ENCODE results near the gene NTN5. TPM values are rescaled to one million over a fixed set of nuclear protein-coding genes. Genes with fewer than 3 reads are reported as not detected.

The NTN5 gene
- total and polyA plus RNA-seq, 9 of the 15 experiments (the other 6 are each of a cell fraction or from before 2014, with no cell fraction given): not detected

DNA sequence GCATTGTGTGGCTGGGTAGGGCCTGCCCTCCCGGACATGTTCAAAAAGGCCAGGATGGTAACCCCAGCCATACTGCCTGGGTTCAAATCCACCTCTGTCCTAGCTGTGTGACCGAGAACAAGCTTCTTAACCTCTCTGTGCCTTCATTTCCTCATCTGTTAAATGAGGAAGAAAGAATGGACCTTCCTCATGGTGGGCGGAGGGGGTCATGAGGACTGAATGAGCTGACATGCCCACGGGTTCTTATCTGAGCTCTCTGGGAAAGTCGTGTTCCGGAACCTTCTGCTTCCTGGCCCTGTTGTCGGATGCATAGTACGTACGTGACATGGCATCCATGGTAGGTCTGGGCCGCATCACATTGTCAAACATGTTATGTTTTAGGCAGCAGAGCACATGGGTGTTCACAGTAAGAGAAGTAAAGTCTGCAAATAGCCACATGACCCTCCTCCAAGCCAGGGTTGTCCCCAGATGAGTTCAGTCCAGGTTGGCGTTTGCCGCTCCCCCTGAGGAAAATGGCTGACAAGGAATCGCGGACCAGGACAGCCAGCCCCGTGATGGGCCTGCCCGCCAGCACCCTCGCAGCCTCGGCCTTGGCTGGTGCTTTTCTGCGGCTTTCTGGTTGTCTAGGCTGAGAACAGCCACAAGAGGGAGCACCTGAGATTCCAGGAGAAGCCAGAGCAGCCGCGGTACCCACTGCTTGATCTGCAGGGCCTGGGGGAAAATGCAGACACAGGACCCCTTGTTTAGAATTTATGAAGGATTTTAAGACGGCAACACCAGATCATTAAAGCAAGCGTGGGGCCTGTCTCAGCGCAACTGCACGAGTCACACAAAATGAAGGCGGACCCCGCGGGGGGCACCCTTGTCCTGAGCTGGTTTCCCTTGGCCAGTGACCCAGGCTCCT lies 2.4 kb upstream of the NTN5 start (continued):
- TF ChIP-seq, protein P1, sequence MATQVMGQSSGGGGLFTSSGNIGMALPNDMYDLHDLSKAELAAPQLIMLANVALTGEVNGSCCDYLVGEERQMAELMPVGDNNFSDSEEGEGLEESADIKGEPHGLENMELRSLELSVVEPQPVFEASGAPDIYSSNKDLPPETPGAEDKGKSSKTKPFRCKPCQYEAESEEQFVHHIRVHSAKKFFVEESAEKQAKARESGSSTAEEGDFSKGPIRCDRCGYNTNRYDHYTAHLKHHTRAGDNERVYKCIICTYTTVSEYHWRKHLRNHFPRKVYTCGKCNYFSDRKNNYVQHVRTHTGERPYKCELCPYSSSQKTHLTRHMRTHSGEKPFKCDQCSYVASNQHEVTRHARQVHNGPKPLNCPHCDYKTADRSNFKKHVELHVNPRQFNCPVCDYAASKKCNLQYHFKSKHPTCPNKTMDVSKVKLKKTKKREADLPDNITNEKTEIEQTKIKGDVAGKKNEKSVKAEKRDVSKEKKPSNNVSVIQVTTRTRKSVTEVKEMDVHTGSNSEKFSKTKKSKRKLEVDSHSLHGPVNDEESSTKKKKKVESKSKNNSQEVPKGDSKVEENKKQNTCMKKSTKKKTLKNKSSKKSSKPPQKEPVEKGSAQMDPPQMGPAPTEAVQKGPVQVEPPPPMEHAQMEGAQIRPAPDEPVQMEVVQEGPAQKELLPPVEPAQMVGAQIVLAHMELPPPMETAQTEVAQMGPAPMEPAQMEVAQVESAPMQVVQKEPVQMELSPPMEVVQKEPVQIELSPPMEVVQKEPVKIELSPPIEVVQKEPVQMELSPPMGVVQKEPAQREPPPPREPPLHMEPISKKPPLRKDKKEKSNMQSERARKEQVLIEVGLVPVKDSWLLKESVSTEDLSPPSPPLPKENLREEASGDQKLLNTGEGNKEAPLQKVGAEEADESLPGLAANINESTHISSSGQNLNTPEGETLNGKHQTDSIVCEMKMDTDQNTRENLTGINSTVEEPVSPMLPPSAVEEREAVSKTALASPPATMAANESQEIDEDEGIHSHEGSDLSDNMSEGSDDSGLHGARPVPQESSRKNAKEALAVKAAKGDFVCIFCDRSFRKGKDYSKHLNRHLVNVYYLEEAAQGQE (IDR thresholded peaks at IDR 0.05; ENCODE audit: borderline replicate concordance): peak; percentile 85
- TF ChIP-seq, protein P1 (CRISPR knock-in tag; IDR thresholded peaks at IDR 0.05; ENCODE audit: low read depth): no peak
- TF ChIP-seq, protein P2, sequence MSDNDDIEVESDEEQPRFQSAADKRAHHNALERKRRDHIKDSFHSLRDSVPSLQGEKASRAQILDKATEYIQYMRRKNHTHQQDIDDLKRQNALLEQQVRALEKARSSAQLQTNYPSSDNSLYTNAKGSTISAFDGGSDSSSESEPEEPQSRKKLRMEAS (CRISPR knock-in tag; IDR thresholded peaks at IDR 0.05): peak; percentile 41; the same call in 1 of the 2 replicates
- TF ChIP-seq PCBP1 (IDR thresholded peaks at IDR 0.05; ENCODE audit: low read depth, low read length, poor library complexity, severe bottlenecking) (no peak), NRF1 (conservative IDR thresholded peaks at IDR 0.05 in 1 of 2, IDR thresholded peaks at IDR 0.05 in 1 of 2) (peak in 1 of 2 experiments; percentile 16; a peak in 1 of 4 replicates), ZNF384 (IDR thresholded peaks at IDR 0.05; ENCODE audit: low read depth, low read length) (peak; percentile 40; the same call in 1 of the 2 replicates), YY1 (IDR thresholded peaks at IDR 0.05; ENCODE audit: borderline replicate concordance in 1 of 3, control insufficient read depth in 1 of 3, extremely low read depth in 1 of 3, insufficient read depth in 3 of 3, insufficient read length in 1 of 3, insufficient replicate concordance in 2 of 3, low read depth in 1 of 3, low read length in 2 of 3) (peak in 2 of 3 experiments; percentile 66), ESRRA (IDR thresholded peaks at IDR 0.05; ENCODE audit: borderline replicate concordance, low read depth) (peak; percentile 69), MYNN (IDR thresholded peaks at IDR 0.05) (0 out of 2 replicates have a peak, but pooled peaks have one; percentile 19), MYNN (CRISPR knock-in tag; IDR thresholded peaks at IDR 0.05) (no peak)
- TF ChIP-seq, protein P3, sequence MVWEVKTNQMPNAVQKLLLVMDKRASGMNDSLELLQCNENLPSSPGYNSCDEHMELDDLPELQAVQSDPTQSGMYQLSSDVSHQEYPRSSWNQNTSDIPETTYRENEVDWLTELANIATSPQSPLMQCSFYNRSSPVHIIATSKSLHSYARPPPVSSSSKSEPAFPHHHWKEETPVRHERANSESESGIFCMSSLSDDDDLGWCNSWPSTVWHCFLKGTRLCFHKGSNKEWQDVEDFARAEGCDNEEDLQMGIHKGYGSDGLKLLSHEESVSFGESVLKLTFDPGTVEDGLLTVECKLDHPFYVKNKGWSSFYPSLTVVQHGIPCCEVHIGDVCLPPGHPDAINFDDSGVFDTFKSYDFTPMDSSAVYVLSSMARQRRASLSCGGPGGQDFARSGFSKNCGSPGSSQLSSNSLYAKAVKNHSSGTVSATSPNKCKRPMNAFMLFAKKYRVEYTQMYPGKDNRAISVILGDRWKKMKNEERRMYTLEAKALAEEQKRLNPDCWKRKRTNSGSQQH (CRISPR knock-in tag; IDR thresholded peaks at IDR 0.05): no peak
- TF ChIP-seq, protein P4, sequence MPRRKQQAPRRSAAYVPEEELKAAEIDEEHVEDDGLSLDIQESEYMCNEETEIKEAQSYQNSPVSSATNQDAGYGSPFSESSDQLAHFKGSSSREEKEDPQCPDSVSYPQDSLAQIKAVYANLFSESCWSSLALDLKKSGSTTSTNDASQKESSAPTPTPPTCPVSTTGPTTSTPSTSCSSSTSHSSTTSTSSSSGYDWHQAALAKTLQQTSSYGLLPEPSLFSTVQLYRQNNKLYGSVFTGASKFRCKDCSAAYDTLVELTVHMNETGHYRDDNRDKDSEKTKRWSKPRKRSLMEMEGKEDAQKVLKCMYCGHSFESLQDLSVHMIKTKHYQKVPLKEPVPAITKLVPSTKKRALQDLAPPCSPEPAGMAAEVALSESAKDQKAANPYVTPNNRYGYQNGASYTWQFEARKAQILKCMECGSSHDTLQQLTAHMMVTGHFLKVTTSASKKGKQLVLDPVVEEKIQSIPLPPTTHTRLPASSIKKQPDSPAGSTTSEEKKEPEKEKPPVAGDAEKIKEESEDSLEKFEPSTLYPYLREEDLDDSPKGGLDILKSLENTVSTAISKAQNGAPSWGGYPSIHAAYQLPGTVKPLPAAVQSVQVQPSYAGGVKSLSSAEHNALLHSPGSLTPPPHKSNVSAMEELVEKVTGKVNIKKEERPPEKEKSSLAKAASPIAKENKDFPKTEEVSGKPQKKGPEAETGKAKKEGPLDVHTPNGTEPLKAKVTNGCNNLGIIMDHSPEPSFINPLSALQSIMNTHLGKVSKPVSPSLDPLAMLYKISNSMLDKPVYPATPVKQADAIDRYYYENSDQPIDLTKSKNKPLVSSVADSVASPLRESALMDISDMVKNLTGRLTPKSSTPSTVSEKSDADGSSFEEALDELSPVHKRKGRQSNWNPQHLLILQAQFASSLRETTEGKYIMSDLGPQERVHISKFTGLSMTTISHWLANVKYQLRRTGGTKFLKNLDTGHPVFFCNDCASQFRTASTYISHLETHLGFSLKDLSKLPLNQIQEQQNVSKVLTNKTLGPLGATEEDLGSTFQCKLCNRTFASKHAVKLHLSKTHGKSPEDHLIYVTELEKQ (CRISPR knock-in tag; IDR thresholded peaks at IDR 0.05): no peak
